Neural progenitor cell (in vitro differentiated cells): ENCODE measurements around the gene SLC17A2. TPM values are rescaled to one million over a fixed set of nuclear protein-coding genes. Genes with fewer than 3 reads are reported as not detected.

Experiments
- DNase-seq: peaks from one replicate; pipeline ENCODE4 v3.0.0-alpha.2; 2016; ENCODE audit warnings: low spot score
- H2AFZ ChIP-seq: fragments of 200-600 bp; sonication (generic); replicated peaks from 2 replicates; pipeline ENCODE4 v1.6.1; 2016; ENCODE audit warnings: antibody characterized with exemption
- H3F3A ChIP-seq: fragments of 200-600 bp; sonication (generic); 2 replicates; pipeline ENCODE4 v1.6.1; 2016; ENCODE audit warnings: antibody characterized with exemption, low read depth
- H3K27ac ChIP-seq: fragments of 200-600 bp; sonication (generic); 2 replicates; pipeline ENCODE4 v1.5.1; 2016; ENCODE audit warnings: mild to moderate bottlenecking
- H3K27me3 ChIP-seq: fragments of 200-600 bp; sonication (generic); 2 replicates; pipeline ENCODE4 v1.6.1; 2016; ENCODE audit warnings: mild to moderate bottlenecking, moderate library complexity
- H3K36me3 ChIP-seq: fragments of 200-600 bp; sonication (generic); 2 replicates; pipeline ENCODE4 v1.5.1; 2016
- H3K4me1 ChIP-seq: fragments of 200-600 bp; sonication (generic); 2 replicates; pipeline ENCODE4 v1.6.1; 2016; ENCODE audit warnings: mixed run types
- H3K4me2 ChIP-seq: fragments of 200-600 bp; sonication (generic); 2 replicates; pipeline ENCODE4 v1.6.1; 2016
- H3K4me3 ChIP-seq: fragments of 200-600 bp; sonication (generic); 2 replicates; pipeline ENCODE4 v1.5.1; 2016
- H3K79me2 ChIP-seq: fragments of 200-600 bp; sonication (generic); 2 replicates; pipeline ENCODE4 v1.6.1; 2016; ENCODE audit warnings: low read depth
- H3K9ac ChIP-seq: fragments of 200-600 bp; sonication (generic); 2 replicates; pipeline ENCODE4 v1.6.1; 2016
- H3K9me3 ChIP-seq: fragments of 200-600 bp; sonication (generic); 2 replicates; pipeline ENCODE4 v1.5.1; 2016; ENCODE audit warnings: low read depth
- H4K20me1 ChIP-seq: fragments of 200-600 bp; sonication (generic); 2 replicates; pipeline ENCODE4 v1.6.1; 2016; ENCODE audit warnings: low read depth
- H3K27ac Mint-ChIP-seq: 3 replicates; pipeline ENCODE4 v1.8.0; 2021; ENCODE audit warnings: mixed read lengths
- H3K27me3 Mint-ChIP-seq: 2 replicates; pipeline ENCODE4 v1.8.0; 2022; ENCODE audit warnings: low read depth, mild to moderate bottlenecking, inconsistent platforms, moderate library complexity, mixed read lengths; ENCODE audit not compliant: insufficient read depth
- H3K36me3 Mint-ChIP-seq: 3 replicates; pipeline ENCODE4 v1.8.0; 2021; ENCODE audit warnings: mixed read lengths
- H3K4me1 Mint-ChIP-seq: 3 replicates; pipeline ENCODE4 v1.8.0; 2021; ENCODE audit warnings: mixed read lengths
- H3K4me3 Mint-ChIP-seq: 3 replicates; pipeline ENCODE4 v1.8.0; 2021; ENCODE audit warnings: mild to moderate bottlenecking, moderate library complexity, mixed read lengths
- H3K9me3 Mint-ChIP-seq: 3 replicates; pipeline ENCODE4 v1.8.0; 2020; ENCODE audit warnings: mixed read lengths
- CTCF ChIP-seq: fragments of 200-600 bp; sonication (generic); IDR thresholded peaks from 2 replicates; pipeline ENCODE4 v1.5.1; 2017; ENCODE audit warnings: antibody characterized with exemption, mild to moderate bottlenecking
- EZH2 ChIP-seq: fragments of 200-600 bp; sonication (generic); IDR thresholded peaks from 2 replicates; pipeline ENCODE4 v1.6.1; 2017; ENCODE audit warnings: antibody characterized with exemption, mild to moderate bottlenecking, moderate library complexity
- EZH2phosphoT487 ChIP-seq: fragments of 200-600 bp; sonication (generic); IDR thresholded peaks from 2 replicates; pipeline ENCODE4 v1.6.1; 2017; ENCODE audit warnings: antibody characterized with exemption
- total RNA-seq: library from RNA; depleted of rRNA; stranded (reverse); fragments of >200 nt; gene quantifications from 2 replicates; pipeline ENCODE4 v1.2.3, GENCODE V29; 2015; ENCODE audit warnings: low replicate concordance

The SLC17A2 gene
- total RNA-seq, 1 donor from 2014 or later: not detected

DNA sequence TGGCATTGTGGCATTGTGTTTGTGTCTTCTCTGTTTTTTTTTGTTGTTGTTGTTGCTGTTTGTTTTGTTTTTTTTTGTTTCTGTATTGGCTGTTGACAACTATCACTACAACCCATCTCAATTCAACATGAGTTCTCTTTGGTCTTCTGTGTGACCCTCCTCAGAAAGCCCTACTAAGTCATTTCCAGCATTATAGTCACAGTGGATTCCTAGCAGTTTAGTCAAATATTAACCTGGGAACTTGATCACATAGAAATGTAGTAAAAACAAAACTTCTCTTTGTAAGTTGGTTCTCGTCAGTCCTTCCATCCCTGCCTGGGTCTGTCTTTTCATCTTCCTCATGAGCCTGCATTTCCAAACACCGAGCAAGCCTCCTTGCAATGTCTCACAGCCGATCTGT lies 16.8 kb downstream of the SLC17A2 start:
- Histone ChIP-seq H3K27me3 (no peaks in the 10 kb centered on the region), H3K9me3 (no peaks in the 10 kb centered on the region), H3K79me2 (no peaks in the 10 kb centered on the region), H3K36me3 (no peaks in the 10 kb centered on the region), H3F3A (no peaks in the 10 kb centered on the region), H3K9ac (no peak overlapping the region), H3K4me1 (no peaks in the 10 kb centered on the region), H2AFZ (no peak overlapping the region), H3K27ac (no peak overlapping the region), H4K20me1 (no peaks in the 10 kb centered on the region), H3K4me3 (no peak overlapping the region), H3K4me2 (no peak overlapping the region)
- no peaks in the 10 kb centered on the region for H3K9me3 Mint-ChIP-seq
- no peak overlapping the region for H3K4me3 Mint-ChIP-seq
- H3K4me1 Mint-ChIP-seq: peaks cover 10% of the 10 kb centered on the region
- no peaks in the 10 kb centered on the region for H3K36me3 Mint-ChIP-seq
- H3K27ac Mint-ChIP-seq: no peak overlapping the region
- TF ChIP-seq EZH2phosphoT487 (no peak), EZH2 (no peak), CTCF (no peak)
- no peaks in the 10 kb centered on the region for H3K27me3 Mint-ChIP-seq
- DNase-seq: no peak

DNA sequence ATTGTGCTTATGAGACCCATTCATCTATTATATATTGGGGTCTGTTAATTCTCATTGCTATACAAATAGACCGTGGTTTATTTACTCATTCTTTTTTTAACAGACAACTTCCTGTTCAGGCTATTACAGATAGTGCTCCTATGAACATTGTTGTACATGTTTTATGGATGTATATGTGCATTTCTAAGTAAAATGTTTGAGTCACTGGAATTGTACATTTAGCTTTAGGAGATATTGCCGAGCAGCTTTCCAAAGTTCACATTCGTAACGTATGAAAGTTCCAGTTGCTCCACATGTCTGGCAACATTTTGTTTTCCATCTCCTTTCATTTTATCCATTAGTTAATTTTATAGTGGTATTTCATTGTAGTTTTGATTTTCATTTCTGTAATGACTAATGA lies 19.1 kb downstream of the SLC17A2 start:
- Histone ChIP-seq H3K9me3 (no peaks in the 10 kb centered on the region), H2AFZ (no peak overlapping the region), H3K9ac (no peak overlapping the region), H3F3A (no peaks in the 10 kb centered on the region), H3K4me2 (no peak overlapping the region), H3K36me3 (no peaks in the 10 kb centered on the region), H3K4me3 (no peak overlapping the region), H3K4me1 (no peaks in the 10 kb centered on the region), H3K79me2 (no peaks in the 10 kb centered on the region), H4K20me1 (no peaks in the 10 kb centered on the region), H3K27ac (no peak overlapping the region), H3K27me3 (no peaks in the 10 kb centered on the region)
- DNase-seq: no peak
- Mint-ChIP-seq H3K9me3 (no peaks in the 10 kb centered on the region), H3K36me3 (no peaks in the 10 kb centered on the region), H3K27ac (no peak overlapping the region), H3K4me1 (peaks cover 10% of the 10 kb centered on the region), H3K4me3 (no peak overlapping the region), H3K27me3 (no peaks in the 10 kb centered on the region)
- no peak for TF ChIP-seq EZH2phosphoT487
- no peak for TF ChIP-seq EZH2
- TF ChIP-seq CTCF: no peak

DNA sequence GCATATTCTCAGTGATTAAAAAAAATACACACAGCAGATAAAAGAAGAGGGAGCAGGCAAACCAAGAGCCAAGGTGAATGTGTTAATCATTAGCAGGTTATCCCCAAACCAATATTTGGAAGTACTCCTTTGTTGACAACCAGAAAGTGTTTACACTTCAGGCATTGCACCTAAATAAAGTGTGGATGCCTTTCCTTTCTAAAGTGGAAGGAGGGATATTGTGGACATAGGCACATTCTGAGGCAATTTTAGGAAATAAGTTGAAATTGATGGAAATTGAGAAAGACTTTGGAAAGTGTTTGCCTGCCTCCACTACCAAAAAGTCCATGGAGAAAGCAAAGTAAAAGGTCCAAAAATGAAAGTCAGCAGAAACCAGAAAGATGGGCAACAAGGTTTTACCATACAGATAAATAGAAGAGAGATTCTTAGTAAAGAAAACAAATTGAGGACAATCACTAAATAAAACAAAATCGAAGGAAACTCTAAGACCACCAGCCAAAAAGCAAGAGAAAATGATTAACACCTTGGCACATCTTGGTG lies 22.9 kb downstream of the SLC17A2 start:
- Mint-ChIP-seq H3K9me3 (no peaks in the 10 kb centered on the region), H3K36me3 (no peaks in the 10 kb centered on the region), H3K4me1 (peaks cover 10% of the 10 kb centered on the region), H3K27ac (no peak overlapping the region), H3K27me3 (no peaks in the 10 kb centered on the region), H3K4me3 (no peak overlapping the region)
- Histone ChIP-seq H3K79me2 (no peaks in the 10 kb centered on the region), H3K9me3 (no peaks in the 10 kb centered on the region), H2AFZ (no peak overlapping the region), H3K9ac (no peak overlapping the region), H4K20me1 (no peaks in the 10 kb centered on the region), H3K27ac (no peak overlapping the region), H3K27me3 (no peaks in the 10 kb centered on the region), H3K4me3 (no peak overlapping the region), H3F3A (no peaks in the 10 kb centered on the region), H3K4me1 (no peaks in the 10 kb centered on the region), H3K36me3 (no peaks in the 10 kb centered on the region), H3K4me2 (no peak overlapping the region)
- DNase-seq: no peak
- TF ChIP-seq EZH2phosphoT487 (no peak), EZH2 (no peak), CTCF (no peak)
